Panc1 (cell line): Measurements from ENCODE around the gene EARS2. TPM values are rescaled to one million over a fixed set of nuclear protein-coding genes. Genes with fewer than 3 reads are reported as not detected.

Source experiments
- ATAC-seq: fragments of 200-7000 bp; cut with Tn5 transposase; 2 replicates; pipeline ENCODE4 v1.9.1; 2020; ENCODE audit warnings: mild to moderate bottlenecking, moderate library complexity
- BruUV-seq: library from RNA; stranded (reverse); fragments of 400-500 nt; replicated peaks from 2 replicates; lab custom pipeline; 2021; lab: Mats Ljungman, UMichigan
- CTCF ChIA-PET: fragments of 300-600 bp; sonication (Branson Sonifier 250); formaldehyde crosslinking; loops from one replicate; lab custom pipeline; 2022; ENCODE audit warnings: antibody characterized with exemption; lab: Charles Lee
- POLR2A ChIA-PET: fragments of 300-600 bp; sonication (Branson Sonifier 250); formaldehyde crosslinking; loops from one replicate; lab custom pipeline; 2022; ENCODE audit warnings: antibody characterized with exemption; lab: Charles Lee
- DNase-seq: peaks from one replicate; pipeline ENCODE4 v3.0.0-alpha.2; 2010; ENCODE audit warnings: low read depth, low spot score
- H3K27ac ChIP-seq: 2 replicates; pipeline ENCODE4 v1.5.1; 2011; ENCODE audit warnings: mild to moderate bottlenecking, low read length, inconsistent platforms
- H3K27me3 ChIP-seq: fragments of 200-500 bp; sonication (Bioruptor generic); 2 replicates; pipeline ENCODE4 v1.6.0; 2014; ENCODE audit warnings: low read length, inconsistent platforms; ENCODE audit not compliant: control insufficient read depth, insufficient read depth
- H3K36me3 ChIP-seq: fragments of 200-500 bp; sonication (Bioruptor generic); 2 replicates; pipeline ENCODE4 v1.5.1; 2014; ENCODE audit warnings: inconsistent platforms, mild to moderate bottlenecking, low read length, moderate library complexity; ENCODE audit not compliant: control insufficient read depth, insufficient read depth
- H3K4me1 ChIP-seq: 2 replicates; pipeline ENCODE4 v1.5.1; 2011; ENCODE audit warnings: inconsistent platforms, mild to moderate bottlenecking, low read length, moderate library complexity; ENCODE audit not compliant: control insufficient read depth, insufficient read depth
- H3K4me3 ChIP-seq, 2 experiments: 2 replicates each; pipeline ENCODE4 v1.5.1; 2011 to 2012; ENCODE audit warnings: low read depth in 2 of 2, low read length in 2 of 2, mild to moderate bottlenecking in 2 of 2, inconsistent platforms in 1 of 2, moderate library complexity in 1 of 2
- H3K9me3 ChIP-seq: fragments of 200-500 bp; sonication (Bioruptor generic); 2 replicates; pipeline ENCODE4 v1.5.1; 2014; ENCODE audit warnings: low read depth, mild to moderate bottlenecking, inconsistent platforms, low read length, moderate library complexity; ENCODE audit not compliant: control insufficient read depth, insufficient read depth
- CTCF ChIP-seq: fragments of 450-650 bp; IDR thresholded peaks from 2 replicates; pipeline ENCODE4 v1.5.1; 2017; ENCODE audit warnings: mild to moderate bottlenecking
- POLR2AphosphoS5 ChIP-seq: IDR thresholded peaks from 2 replicates; pipeline ENCODE4 v1.6.1; 2012; ENCODE audit warnings: mild to moderate bottlenecking, low read depth, low read length, moderate library complexity
- REST ChIP-seq, 2 experiments: IDR thresholded peaks; 2 replicates each; pipeline ENCODE4 v1.6.1; 2011 to 2012; ENCODE audit warnings: low read depth in 2 of 2, control low read depth in 1 of 2, low read length in 1 of 2, mild to moderate bottlenecking in 1 of 2, moderate library complexity in 1 of 2; ENCODE audit not compliant: insufficient read depth in 1 of 2
- SIN3A ChIP-seq: IDR thresholded peaks from 2 replicates; pipeline ENCODE4 v1.6.1; 2012; ENCODE audit warnings: low read depth, mild to moderate bottlenecking, low read length, moderate library complexity, borderline replicate concordance; ENCODE audit not compliant: insufficient read depth
- TCF7L2 ChIP-seq: IDR thresholded peaks from 2 replicates; pipeline ENCODE4 v1.6.1; 2011; ENCODE audit warnings: mild to moderate bottlenecking, low read depth, low read length, inconsistent platforms
- in situ Hi-C: cut with HindIII; loops from 2 replicates; pipeline ENCODE4 v1.10.0; 2016; ENCODE audit warnings: low sequenced_read_pairs, low pct_unique_long_range_greater_than_20kb
- intact Hi-C: fragments of 100-400 bp; cut with micrococcal nuclease; formaldehyde crosslinking; loops from one replicate; pipeline ENCODE4 v1.10.0; 2022; ENCODE audit not compliant: unreplicated experiment
- total RNA-seq: library from RNA; stranded (reverse); gene quantifications from one replicate; pipeline ENCODE4 v1.2.1, GENCODE V29; 2021; ENCODE audit not compliant: unreplicated experiment

The EARS2 gene
- total RNA-seq, 1 experiment from 2014 or later, result 31.3 TPM

DNA sequence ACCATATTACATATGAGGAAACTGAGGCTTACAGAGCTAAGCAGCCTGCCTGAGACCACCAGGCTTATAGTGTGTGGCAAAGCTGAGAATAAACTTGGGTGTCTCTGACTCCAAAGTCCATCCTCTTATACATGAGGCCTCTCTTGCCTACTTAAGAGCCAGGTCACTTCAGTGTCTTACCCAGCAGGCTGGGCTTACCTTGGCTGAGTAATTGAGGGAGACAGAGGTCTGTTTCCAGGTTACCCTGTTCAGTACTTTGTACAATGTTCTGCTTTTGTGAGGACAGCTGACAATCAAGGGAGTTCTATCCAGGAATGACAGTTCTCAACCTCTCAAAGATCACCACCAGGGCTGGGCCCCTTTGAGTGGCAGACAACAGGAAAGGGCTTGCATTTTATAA, 24.6 kb upstream of the EARS2 start:
- TSS peak; percentile 56 for BruUV-seq
- Histone ChIP-seq H3K4me1 (no peaks in the 10 kb centered on the region), H3K27ac (no peak overlapping the region), H3K4me3 (no peak overlapping the region), H3K36me3 (peaks cover 19% of the 10 kb centered on the region), H3K9me3 (no peaks in the 10 kb centered on the region), H3K27me3 (no peaks in the 10 kb centered on the region)
- ChIA-PET POLR2A (no interaction called here), CTCF (no interaction called here)
- in situ Hi-C loops, result no loop called here
- intact Hi-C loops, result no loop called here
- no peak for TF ChIP-seq CTCF
- no peak for TF ChIP-seq POLR2AphosphoS5
- TF ChIP-seq SIN3A, result no peak
- no peak for TF ChIP-seq TCF7L2
- no peak for TF ChIP-seq REST (IDR thresholded peaks at IDR 0.05; ENCODE audit: insufficient read depth in 1 of 2, low read depth in 2 of 2, low read length in 1 of 2)
- ATAC-seq, result no peak
- DNase-seq, result no peak

DNA sequence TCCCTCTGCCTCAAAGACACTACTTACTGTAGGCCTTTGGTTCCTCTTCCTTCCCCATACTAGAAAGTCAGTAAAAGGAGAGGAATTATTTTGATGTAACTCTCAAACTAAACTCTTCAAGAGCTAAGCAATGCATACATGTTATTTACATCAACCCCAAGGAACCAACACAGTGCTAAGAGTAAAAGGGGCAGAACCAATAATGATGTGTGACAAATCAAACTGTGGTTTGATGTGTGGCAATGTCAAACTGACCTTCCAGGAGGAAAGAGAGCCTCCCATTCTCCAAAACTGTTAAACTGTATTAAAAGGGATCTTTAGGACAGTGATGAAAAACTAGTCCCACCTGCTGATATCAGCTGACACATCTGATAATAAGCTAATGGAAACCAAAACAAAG, 23.2 kb upstream of the EARS2 start:
- ATAC-seq (no peak), DNase-seq (no peak)
- no peaks in the 10 kb centered on the region for H3K9me3 ChIP-seq
- BruUV-seq, result no TSS peak
- no peak for TF ChIP-seq CTCF
- ChIA-PET CTCF (no interaction called here), POLR2A (no interaction called here)
- H3K27me3 ChIP-seq, result no peaks in the 10 kb centered on the region
- H3K27ac ChIP-seq, result no peak overlapping the region
- intact Hi-C loops, result no loop called here
- in situ Hi-C loops, result no loop called here
- H3K36me3 ChIP-seq, result peaks cover 18% of the 10 kb centered on the region
- no peak overlapping the region for H3K4me3 ChIP-seq
- no peaks in the 10 kb centered on the region for H3K4me1 ChIP-seq
